COR-L47 (cell line): ENCODE results near the gene HSFY1.
"Not testable (repeated sequence)": the region's sequence is repeated elsewhere in the genome, so short reads cannot be mapped to it uniquely, and the experiment has no call there.

ENCODE experiments used
- DNase-seq: peaks from one replicate; lab custom pipeline; 2025; lab: John Stamatoyannopoulos, UW

Gene HSFY1

DNA sequence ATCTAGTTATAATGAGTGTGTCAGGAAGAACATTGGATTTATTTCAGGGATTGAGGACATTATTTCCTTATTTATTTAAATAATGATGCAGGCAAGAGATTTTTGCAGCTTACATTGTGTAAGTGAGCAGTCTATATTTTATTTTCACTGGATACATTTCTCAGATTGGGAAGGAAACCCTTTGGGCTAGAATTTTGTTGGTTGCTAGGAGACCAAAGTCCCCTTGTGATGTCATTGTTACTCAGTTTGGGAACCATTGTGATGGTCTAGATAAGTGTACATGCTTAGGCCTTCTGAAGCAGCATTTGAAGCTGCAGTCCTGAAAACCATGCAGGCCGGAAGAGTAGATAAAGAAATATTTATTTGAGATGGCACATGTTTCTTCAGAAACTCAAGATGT lies at the start of gene HSFY1:
TSS of gene HSFY1 (plus strand) at position 301 of the 400 bp plus-strand sequence. CDS start at position 369, 68 bp downstream.
- not testable (repeated sequence) for DNase-seq

- DNase-seq: not testable (repeated sequence)
These were observed 42.3 kb upstream of the HSFY1 start for GRCh38 chrY:18504266-18504665.

GRCh38 chrY:18530995-18531655 lies 15.4 kb upstream of the HSFY1 start:
- not testable (repeated sequence) for DNase-seq

DNA sequence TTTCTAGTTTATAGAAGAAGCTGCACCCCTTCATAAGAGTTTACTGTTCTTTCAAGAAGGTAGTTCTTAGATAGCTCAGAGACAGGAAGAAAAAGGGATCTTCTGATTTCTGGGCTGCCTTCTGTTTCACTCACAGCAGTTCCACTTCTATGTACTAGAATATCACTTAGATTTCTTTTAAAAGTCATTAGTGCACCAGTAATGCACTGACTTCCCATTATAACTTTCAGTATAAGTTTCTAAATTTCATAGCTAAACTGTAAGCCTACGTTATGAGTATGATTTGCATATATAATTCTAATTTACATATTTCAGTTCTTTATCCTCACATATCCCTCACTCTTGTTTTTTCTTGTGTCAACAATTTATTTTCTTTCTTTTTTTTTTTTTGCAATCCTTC lies 7.6 kb upstream of the HSFY1 start:
- DNase-seq: not testable (repeated sequence)

DNA sequence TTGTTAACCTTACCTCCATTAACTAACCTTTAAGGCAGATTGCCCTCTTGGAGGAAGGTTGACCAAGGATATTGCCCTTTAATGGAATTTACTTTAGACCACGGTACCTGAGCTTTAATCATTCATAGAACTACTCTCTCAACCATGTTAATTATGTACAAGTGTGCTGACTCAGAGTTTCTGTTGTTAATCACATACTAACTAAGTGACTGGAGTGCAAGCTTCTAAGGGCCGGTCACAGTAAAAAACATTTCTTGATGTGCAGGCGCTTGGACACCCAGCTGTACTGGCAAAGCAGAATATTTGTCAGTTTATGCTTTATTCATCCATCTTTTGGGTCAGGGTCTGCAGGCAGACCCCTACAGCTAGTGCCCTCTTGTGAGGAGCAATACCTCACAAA lies 6.6 kb downstream of the HSFY1 start:
- DNase-seq: not testable (repeated sequence)

DNA sequence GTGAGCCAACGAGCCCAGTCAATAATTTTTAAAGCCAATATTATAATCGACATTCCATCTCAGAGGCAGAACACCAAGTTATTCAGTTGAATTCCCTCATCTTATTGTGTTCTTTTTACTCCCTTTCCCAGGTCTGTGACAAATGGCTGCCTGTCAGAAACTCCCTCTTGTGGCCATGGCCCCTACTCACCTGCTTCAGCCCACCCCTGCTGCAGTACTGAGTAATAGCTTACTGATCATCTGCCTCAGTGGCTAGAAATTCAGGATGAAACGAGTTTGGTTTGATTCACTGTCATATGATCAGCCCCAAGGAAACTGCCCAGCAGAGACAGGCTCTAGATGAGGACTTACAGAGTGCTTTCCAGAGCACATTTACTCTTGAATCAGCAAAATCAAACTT lies 19.4 kb downstream of the HSFY1 start:
- DNase-seq: not testable (repeated sequence)
